Glomerular visceral epithelial cell (primary cell): Measurements from ENCODE around the gene RILPL2.
A peak's percentile ranks its signal among the peaks of the same experiment; 100 is the strongest.
"Not testable (repeated sequence)": the region's sequence is repeated elsewhere in the genome, so short reads cannot be mapped to it uniquely, and the experiment has no call there.

Experiments used
- DNase-seq: peaks from one replicate; pipeline ENCODE4 v3.0.0-alpha.2; 2016; ENCODE audit errors: extremely low spot score

Gene RILPL2

GRCh38 chr12:123436017-123436964 is at the start of gene RILPL2:
TSS of gene RILPL2 (minus strand) at chr12:123436684. CDS start at chr12:123436420, 264 bp downstream.
- peak; percentile 81 for DNase-seq

GRCh38 chr12:123485756-123486155 is 49.3 kb upstream of the RILPL2 start:
- DNase-seq = no peak

- no peak for DNase-seq
Measured at GRCh38 chr12:123483602-123484248, 47.2 kb upstream of the RILPL2 start.

- no peak for DNase-seq
Measured at GRCh38 chr12:123482876-123483275, 46.4 kb upstream of the RILPL2 start.

- DNase-seq = not testable (repeated sequence)
Measured at GRCh38 chr12:123481251-123481650, 44.8 kb upstream of the RILPL2 start.

GRCh38 chr12:123479442-123480180 is 43.1 kb upstream of the RILPL2 start:
- no peak for DNase-seq

- DNase-seq = peak; percentile 58
Measured at GRCh38 chr12:123478762-123479161, 42.3 kb upstream of the RILPL2 start.

- DNase-seq = no peak
Measured at GRCh38 chr12:123478069-123478468, 41.6 kb upstream of the RILPL2 start.

- DNase-seq = no peak
Measured at GRCh38 chr12:123475246-123475703, 38.8 kb upstream of the RILPL2 start.

- DNase-seq = no peak
Measured at GRCh38 chr12:123474485-123475245, 38.2 kb upstream of the RILPL2 start.

- no peak for DNase-seq
Measured at GRCh38 chr12:123472438-123472849, 36.0 kb upstream of the RILPL2 start.

- peak; percentile 16 for DNase-seq
Measured at GRCh38 chr12:123471374-123472068, 35.0 kb upstream of the RILPL2 start.

- no peak for DNase-seq
Measured at GRCh38 chr12:123469978-123470377, 33.5 kb upstream of the RILPL2 start.

- no peak for DNase-seq
Measured at GRCh38 chr12:123468786-123469185, 32.3 kb upstream of the RILPL2 start.

- DNase-seq = no peak
Measured at GRCh38 chr12:123465084-123465483, 28.6 kb upstream of the RILPL2 start.

GRCh38 chr12:123463174-123463573 is 26.7 kb upstream of the RILPL2 start:
- DNase-seq = not testable (repeated sequence)

- peak; percentile 85 for DNase-seq
Measured at GRCh38 chr12:123457980-123458779, 21.7 kb upstream of the RILPL2 start, which contains the start of gene SNRNP35. TSS of gene SNRNP35 (plus strand) at chr12:123458139. CDS start at chr12:123465541, 7,402 bp downstream.

GRCh38 chr12:123453165-123453564 is 16.7 kb upstream of the RILPL2 start:
- no peak for DNase-seq

- not testable (repeated sequence) for DNase-seq
Measured at GRCh38 chr12:123452276-123452550, 15.7 kb upstream of the RILPL2 start.

GRCh38 chr12:123450636-123451035 is 14.2 kb upstream of the RILPL2 start:
- no peak for DNase-seq
